GM18505 (cell line): ENCODE measurements around the gene HSD11B1L.

ENCODE experiments used
- ATAC-seq: cut with Tn5 transposase; IDR thresholded peaks from one replicate; pipeline ENCODE4 v1.9.1; 2021; ENCODE audit not compliant: unreplicated experiment
- POLR2A ChIP-seq: IDR thresholded peaks from 4 replicates; pipeline ENCODE4 v1.6.1; 2011; ENCODE audit warnings: borderline replicate concordance; ENCODE audit not compliant: insufficient read depth, insufficient read length; ENCODE audit errors: extremely low read depth

HSD11B1L gene

GRCh38 chr19:5703819-5704818 is 23.3 kb downstream of the HSD11B1L start:
- no peak for ATAC-seq
- no peak for TF ChIP-seq POLR2A

- no peak for TF ChIP-seq POLR2A
- no peak for ATAC-seq
These were observed 24.7 kb downstream of the HSD11B1L start for GRCh38 chr19:5705552-5705951.

- ATAC-seq = no peak
These were observed 26.2 kb downstream of the HSD11B1L start for GRCh38 chr19:5706876-5707573.

GRCh38 chr19:5707576-5708575 is 27.0 kb downstream of the HSD11B1L start:
- TF ChIP-seq POLR2A = no peak
- ATAC-seq = no peak

More at GRCh38 chr19:5706876-5707573, 26.2 kb downstream of the HSD11B1L start:
- TF ChIP-seq POLR2A = no peak

- TF ChIP-seq POLR2A = no peak
- ATAC-seq = no peak
These were observed 30.2 kb downstream of the HSD11B1L start for GRCh38 chr19:5711025-5711424.

GRCh38 chr19:5711713-5712161 is 30.9 kb downstream of the HSD11B1L start:
- no peak for ATAC-seq
- no peak for TF ChIP-seq POLR2A

GRCh38 chr19:5713228-5713627 is 32.4 kb downstream of the HSD11B1L start:
- no peak for ATAC-seq

GRCh38 chr19:5714816-5715215 is 34.0 kb downstream of the HSD11B1L start:
- TF ChIP-seq POLR2A = no peak
- ATAC-seq = no peak

More at GRCh38 chr19:5713228-5713627, 32.4 kb downstream of the HSD11B1L start:
- no peak for TF ChIP-seq POLR2A

GRCh38 chr19:5717215-5717935 is 36.5 kb downstream of the HSD11B1L start:
- TF ChIP-seq POLR2A = no peak
- ATAC-seq = no peak

GRCh38 chr19:5718037-5718578 is 37.3 kb downstream of the HSD11B1L start:
- no peak for TF ChIP-seq POLR2A
- no peak for ATAC-seq

GRCh38 chr19:5718579-5719273 is 37.9 kb downstream of the HSD11B1L start:
- TF ChIP-seq POLR2A = peak; percentile 67
- no peak for ATAC-seq
